ENCODE data around the gene AMZ1.
"Not testable (repeated sequence)": the region's sequence is repeated elsewhere in the genome, so short reads cannot be mapped to it uniquely, and the experiment has no call there.

AMZ1 gene

GRCh38 chr7:2691011-2691707 lies 3.2 kb downstream of the AMZ1 start:
- DNase-seq (ENCODE audit: low read depth in 2 of 2): no peak

- DNase-seq (ENCODE audit: low read depth in 2 of 2): not testable (repeated sequence)
Observed at GRCh38 chr7:2691932-2692439, 4.0 kb downstream of the AMZ1 start.

DNA sequence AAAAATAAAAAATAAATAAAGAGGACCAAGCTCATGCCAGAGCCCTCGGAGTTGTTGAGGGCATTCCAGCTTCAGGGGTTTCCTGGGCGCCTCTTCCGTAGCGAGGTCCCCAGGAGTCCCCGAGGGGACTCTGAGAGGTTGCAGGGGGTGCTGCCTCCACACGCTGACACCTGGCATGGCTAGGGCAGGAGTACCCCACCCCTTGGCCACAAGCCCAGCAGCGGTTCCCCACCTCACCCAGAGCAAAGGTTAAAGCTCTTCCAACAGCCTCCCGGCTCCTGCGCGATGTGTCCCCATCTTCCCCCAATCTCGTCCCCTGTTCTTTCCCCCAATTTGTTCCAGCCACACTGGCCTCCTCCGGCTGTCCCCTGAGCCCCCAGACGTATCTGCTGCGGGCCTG lies 4.5 kb downstream of the AMZ1 start:
- no peak for DNase-seq (ENCODE audit: low read depth in 2 of 2)

- DNase-seq (ENCODE audit: low read depth in 2 of 2): not testable (repeated sequence)
Observed at GRCh38 chr7:2693420-2694121, 5.6 kb downstream of the AMZ1 start.

DNA sequence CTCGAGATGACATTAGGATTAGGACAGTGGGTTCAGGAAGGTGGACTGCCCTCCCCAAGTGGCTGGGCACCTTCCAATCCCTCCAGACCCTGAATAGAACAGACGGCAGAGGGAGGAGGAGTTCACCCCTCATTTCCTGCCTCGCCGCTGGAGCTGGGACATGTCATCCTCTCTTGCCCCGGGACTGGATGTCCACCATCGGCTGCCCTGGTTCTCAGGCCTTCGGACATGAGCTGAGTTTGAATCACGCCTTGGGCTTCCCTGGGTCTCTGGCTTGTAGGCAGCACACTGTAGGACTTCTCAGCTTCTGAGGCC lies 6.1 kb downstream of the AMZ1 start:
- not testable (repeated sequence) for DNase-seq (ENCODE audit: low read depth in 2 of 2)

DNA sequence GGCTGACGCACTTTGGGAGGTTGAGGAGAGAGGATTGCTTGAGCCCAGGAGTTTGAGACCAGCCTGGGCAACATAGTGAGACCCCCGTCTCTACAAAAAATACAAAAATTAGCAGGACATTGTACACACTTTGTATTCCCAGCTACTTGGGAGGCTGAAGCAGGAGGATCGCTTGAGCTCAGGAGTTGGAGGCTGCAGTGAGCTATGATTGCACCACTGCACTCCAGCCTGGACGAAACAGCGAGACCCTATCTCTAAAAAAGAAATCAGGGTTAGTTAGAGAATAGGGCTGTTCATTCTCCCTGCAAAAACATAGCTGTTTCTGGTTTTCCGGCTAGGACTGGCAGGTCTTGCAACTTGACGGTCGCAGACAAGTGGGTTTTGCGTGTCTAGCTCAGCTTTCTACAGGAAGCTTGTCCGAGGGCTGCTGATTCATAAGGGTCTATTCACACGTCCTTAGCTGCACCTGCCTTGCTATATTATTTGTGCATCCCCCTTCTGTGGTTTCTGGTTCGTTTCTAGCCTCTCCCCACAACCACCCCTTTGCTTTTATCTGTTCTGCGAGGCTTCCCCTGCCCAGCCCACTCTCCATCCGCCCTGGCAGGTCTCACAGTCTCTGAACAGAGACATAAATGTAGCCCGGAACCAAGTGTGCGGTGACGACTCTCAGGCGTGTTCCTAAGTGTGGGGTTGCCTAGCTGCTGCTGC lies 10.7 kb downstream of the AMZ1 start:
- DNase-seq (ENCODE audit: low read depth in 2 of 2): peak in 1 of 2 donors; percentile 21

DNA sequence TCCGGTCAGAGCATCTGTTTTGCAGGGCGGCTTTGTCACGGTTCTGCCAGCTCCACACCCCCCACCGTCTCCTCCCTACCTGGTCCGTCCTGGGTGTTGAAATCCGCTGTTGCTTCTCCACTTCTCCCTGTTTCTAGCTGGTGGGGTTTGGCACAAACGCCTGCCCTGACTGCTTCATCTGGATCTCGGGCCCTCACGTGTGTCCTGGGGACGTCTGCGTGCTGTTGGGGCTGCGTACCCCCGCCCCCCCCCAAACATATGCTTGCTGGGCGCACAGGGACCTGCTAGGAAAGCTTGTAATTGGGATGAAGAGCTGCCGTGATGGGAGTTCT lies 11.3 kb downstream of the AMZ1 start:
- no peak for DNase-seq (ENCODE audit: low read depth in 2 of 2)

DNA sequence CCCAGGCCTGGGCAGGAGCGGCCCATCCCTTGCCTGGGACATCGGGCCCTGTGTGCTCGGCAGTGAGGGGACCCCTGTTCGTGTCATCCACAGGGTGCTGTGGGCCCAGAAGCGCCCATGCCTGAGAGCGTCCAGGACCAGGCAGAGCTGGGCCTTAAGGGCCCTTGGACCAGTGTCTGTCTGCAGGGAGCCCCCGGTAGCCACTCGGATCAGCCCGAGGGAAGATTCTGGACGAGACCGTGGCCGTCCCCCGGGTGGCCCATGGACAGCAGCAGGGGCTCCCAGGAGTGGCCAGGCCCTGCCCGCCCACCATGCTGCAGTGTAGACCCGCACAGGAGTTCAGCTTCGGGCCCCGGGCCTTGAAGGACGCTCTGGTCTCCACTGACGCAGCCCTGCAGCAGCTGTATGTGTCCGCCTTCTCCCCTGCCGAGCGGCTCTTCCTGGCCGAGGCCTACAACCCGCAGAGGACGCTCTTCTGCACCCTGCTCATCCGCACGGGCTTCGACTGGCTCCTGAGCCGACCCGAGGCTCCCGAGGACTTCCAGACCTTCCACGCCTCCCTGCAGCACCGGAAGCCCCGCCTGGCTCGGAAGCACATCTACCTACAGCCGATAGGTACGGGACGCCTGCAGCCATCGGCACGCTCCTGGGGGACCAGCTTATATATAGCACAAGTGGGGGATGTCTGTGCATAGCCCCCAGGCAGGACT lies 12.3 kb downstream of the AMZ1 start:
- no peak for DNase-seq (ENCODE audit: low read depth in 2 of 2)

DNA sequence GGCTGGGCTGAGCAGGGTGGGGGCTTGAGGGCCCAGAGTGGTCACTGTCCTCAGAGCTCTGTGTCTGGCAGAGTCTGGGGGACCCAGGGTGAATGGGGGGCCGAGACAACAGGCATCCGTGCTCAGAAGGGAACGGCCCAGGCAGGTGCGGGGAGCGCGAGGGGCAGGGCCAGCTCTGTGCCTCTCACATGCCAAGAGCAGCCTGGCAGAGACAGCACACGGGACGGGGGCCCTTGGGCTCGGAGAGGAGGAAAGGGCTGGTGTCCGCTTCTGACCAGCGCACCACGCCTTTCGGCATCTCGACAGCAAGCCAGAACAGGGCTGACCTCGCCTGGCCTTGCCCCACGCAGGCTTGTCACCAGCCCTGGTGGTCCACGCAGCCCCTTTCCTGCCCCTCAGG lies 13.4 kb downstream of the AMZ1 start:
- no peak for DNase-seq (ENCODE audit: low read depth in 2 of 2)

GRCh38 chr7:2701832-2702593 lies 14.0 kb downstream of the AMZ1 start:
- DNase-seq (ENCODE audit: low read depth in 2 of 2): no peak

- DNase-seq (ENCODE audit: low read depth in 2 of 2): no peak
Observed at GRCh38 chr7:2702594-2702957, 14.6 kb downstream of the AMZ1 start.

DNA sequence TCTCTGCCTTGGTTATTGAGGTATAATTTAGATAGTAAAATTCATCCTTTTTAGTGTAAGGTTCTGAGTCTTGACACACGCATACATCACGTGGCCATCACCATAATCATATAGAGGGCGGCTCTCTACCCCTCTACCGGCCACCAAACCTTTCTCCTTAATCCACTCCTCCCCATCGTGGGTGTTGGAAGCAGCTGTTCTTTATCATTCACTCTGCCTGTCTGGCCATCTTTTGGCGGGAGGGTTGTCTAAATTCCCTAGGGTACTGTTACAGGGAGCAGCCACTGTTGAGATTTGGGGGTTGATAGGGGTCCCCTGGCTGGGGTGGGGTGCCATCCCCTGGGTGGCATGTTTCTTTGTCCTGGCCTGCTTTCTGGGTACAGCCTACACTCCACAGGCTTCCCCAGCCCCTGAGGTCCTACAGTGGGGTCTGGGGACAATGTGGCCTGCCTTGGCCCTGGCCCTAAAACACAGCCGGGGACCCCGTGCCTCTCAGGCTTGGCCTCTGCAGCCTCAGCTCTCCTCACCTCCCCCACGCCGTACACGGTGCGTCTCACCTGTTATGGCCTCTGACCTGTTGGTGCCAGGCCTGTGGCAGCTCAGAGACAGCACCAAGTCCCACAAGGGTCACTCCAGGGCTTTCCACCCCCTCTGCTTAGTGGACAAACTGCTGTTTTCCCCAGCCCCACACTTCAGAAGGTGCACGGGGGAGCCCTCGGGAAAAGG lies 17.5 kb downstream of the AMZ1 start:
- no peak for DNase-seq (ENCODE audit: low read depth in 2 of 2)

DNA sequence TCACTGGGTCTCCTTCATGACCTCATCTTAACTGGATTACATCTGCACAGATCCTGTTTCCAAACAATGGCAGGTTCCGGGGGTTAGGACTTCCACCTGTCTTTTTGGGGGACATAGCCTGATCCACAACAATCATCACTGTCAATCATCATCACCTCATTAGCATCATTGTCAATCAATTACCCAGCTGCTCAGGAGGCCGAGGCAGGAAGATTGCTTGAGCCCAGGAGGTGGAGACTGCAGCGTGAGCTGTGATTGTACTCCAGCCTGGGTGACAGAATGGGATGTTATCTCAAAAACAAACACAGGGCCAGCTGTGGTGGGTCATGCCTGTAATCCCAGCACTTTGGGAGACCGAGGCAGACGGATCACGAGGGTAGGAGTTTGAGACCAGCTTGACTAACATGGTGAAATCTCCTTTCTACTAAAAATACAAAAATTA lies 18.7 kb downstream of the AMZ1 start:
- no peak for DNase-seq (ENCODE audit: low read depth in 2 of 2)

GRCh38 chr7:2707481-2707880 lies 19.5 kb downstream of the AMZ1 start:
- DNase-seq (ENCODE audit: low read depth in 2 of 2): no peak

DNA sequence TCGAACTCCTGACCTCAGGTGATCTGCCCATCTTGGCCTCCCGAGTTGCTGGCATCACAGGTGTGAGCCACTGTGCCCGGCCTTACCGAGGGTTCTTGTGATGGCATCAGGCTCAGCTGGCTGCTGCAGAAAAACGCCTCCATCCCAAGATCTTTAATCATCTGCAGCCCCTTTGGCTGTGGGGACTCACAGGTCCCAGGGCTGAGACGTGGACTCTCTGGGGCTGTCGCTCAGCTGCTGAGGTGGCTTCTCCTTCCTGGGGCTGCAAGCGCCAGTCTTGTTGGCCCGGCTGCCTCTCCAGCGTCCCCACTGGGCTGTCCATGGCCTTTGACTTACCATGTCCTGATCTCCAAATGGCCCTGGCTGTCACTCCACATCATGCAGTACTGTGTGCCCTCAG lies 20.0 kb downstream of the AMZ1 start:
- DNase-seq (ENCODE audit: low read depth in 2 of 2): no peak

GRCh38 chr7:2708547-2709310 lies 20.7 kb downstream of the AMZ1 start:
- DNase-seq (ENCODE audit: low read depth in 2 of 2): no peak

DNA sequence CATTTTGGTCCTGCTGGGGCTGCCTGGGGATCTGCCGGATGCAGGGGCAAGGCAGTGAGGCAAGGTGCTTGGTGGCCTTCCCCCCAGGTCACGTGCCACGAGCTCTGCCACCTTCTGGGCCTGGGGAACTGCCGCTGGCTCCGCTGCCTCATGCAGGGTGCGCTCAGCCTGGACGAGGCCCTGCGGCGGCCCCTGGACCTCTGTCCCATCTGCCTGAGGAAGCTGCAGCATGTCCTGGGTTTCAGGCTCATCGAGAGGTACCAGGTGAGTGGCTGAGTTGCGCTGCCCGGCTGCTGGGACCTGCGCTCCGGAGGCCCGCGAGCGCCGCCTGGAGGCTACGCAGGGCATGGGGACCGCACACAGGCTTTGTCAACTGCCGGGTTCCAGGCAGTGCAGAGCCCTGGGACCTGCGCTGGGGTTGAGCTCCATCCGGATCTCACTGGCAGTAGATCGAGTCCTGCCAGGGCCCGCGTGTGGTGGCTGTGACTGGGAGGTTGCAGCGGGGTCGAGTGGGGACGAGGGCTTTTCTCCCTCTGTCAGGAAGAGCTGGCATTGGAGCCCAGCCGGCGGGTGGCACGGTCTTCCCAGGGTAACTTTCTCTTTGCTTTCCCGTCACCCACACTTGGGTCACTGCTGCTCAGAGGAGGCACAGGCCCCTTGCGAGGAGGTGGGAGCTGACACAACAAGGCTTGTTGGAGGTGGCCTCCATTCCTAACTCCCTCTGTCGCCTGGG lies 21.7 kb downstream of the AMZ1 start:
- DNase-seq (ENCODE audit: low read depth in 2 of 2): peak; percentile 66 to 70

DNA sequence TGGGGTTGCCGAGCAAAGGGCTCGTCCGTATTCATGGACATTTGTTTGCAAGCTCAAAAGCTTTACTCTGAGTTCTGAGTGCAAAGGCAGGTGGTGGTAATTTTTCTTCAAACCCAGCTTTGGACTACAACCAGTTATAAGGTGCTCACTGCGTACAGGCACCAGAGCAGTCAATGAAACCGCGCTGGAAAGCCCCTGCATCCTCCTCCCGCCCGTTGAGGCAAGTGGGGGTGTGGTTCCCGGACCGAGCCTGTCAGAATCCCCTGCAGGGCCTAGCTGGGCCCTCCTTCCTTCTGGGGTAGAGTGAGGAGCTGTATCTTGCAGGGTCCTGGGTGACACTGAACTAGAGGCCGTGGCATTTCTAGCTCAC lies 22.3 kb downstream of the AMZ1 start:
- DNase-seq (ENCODE audit: low read depth in 2 of 2): peak; percentile 15 to 40

- no peak for DNase-seq (ENCODE audit: low read depth in 2 of 2)
Observed at GRCh38 chr7:2710901-2711551, 23.0 kb downstream of the AMZ1 start.
